ENCODE results near the gene CDK16. TPM values are rescaled to one million over a fixed set of nuclear protein-coding genes. Genes with fewer than 3 reads are reported as not detected.

Gene CDK16
- total RNA-seq, 1 donor from 2014 or later, result 181 TPM

DNA sequence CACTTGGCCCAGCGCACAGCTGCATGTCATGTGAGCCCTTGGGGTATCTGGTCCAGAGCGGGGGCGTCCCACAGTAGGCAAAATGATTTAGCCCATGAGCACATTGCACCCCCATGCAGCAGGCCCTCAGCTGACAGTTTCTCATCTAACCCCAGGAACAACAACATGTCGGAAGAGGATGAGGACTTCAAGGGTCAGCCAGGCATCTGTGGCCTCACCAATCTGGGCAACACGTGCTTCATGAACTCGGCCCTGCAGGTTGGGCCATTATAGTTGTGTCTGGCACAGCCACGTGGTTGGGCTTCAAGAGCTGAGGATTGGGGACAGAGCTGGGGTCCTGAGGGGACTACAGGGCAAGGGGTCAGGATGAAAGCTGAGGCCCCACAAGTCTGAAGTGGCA, 22.1 kb downstream of the CDK16 start:
- peaks cover 3% of the 10 kb centered on the region for H3K27me3 Mint-ChIP-seq (ENCODE audit: unreplicated experiment)
- no peak for DNase-seq
- H3K9me3 Mint-ChIP-seq (ENCODE audit: unreplicated experiment), result no peaks in the 10 kb centered on the region
- H3K4me3 Mint-ChIP-seq (ENCODE audit: unreplicated experiment), result no peak overlapping the region
- H3K4me1 Mint-ChIP-seq (ENCODE audit: low read depth, unreplicated experiment), result peaks cover 10% of the 10 kb centered on the region
- TF ChIP-seq CTCF (IDR thresholded peaks at IDR 0.05; ENCODE audit: partially characterized antibody, unreplicated experiment), result no peak
- no peak overlapping the region for H3K27ac Mint-ChIP-seq (ENCODE audit: unreplicated experiment)
- peaks cover 4% of the 10 kb centered on the region for H3K36me3 Mint-ChIP-seq (ENCODE audit: unreplicated experiment)

- H3K4me3 Mint-ChIP-seq (ENCODE audit: unreplicated experiment), result no peak overlapping the region
- no peak for DNase-seq
- H3K27ac Mint-ChIP-seq (ENCODE audit: unreplicated experiment), result no peak overlapping the region
- peaks cover 6% of the 10 kb centered on the region for H3K27me3 Mint-ChIP-seq (ENCODE audit: unreplicated experiment)
- TF ChIP-seq CTCF (IDR thresholded peaks at IDR 0.05; ENCODE audit: partially characterized antibody, unreplicated experiment), result no peak
- peaks cover 4% of the 10 kb centered on the region for H3K9me3 Mint-ChIP-seq (ENCODE audit: unreplicated experiment)
- peaks cover 16% of the 10 kb centered on the region for H3K4me1 Mint-ChIP-seq (ENCODE audit: low read depth, unreplicated experiment)
- peaks cover 4% of the 10 kb centered on the region for H3K36me3 Mint-ChIP-seq (ENCODE audit: unreplicated experiment)
These were observed 22.9 kb downstream of the CDK16 start for GRCh38 chrX:47241201-47242011.

DNA sequence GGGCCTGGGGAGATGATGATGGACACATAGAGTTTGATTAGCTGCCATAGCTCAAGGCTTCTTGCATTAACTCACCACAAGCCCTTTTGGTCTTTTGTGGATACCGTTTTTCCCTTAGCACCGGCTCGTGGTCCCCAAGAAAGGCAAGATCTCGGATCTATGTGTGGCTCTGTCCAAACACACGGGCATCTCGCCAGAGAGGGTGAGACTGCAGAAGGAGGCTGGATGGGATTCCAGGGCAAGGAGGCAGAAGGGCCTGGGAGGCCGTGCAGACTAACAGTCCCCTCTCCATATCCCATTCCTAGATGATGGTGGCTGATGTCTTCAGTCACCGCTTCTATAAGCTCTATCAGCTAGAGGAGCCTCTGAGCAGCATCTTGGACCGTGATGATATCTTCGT, 23.8 kb downstream of the CDK16 start:
- peaks cover 4% of the 10 kb centered on the region for H3K36me3 Mint-ChIP-seq (ENCODE audit: unreplicated experiment)
- peaks cover 17% of the 10 kb centered on the region for H3K4me1 Mint-ChIP-seq (ENCODE audit: low read depth, unreplicated experiment)
- peaks cover 6% of the 10 kb centered on the region for H3K27me3 Mint-ChIP-seq (ENCODE audit: unreplicated experiment)
- peaks cover 4% of the 10 kb centered on the region for H3K9me3 Mint-ChIP-seq (ENCODE audit: unreplicated experiment)
- H3K27ac Mint-ChIP-seq (ENCODE audit: unreplicated experiment), result no peak overlapping the region
- H3K4me3 Mint-ChIP-seq (ENCODE audit: unreplicated experiment), result no peak overlapping the region
- DNase-seq, result no peak
- TF ChIP-seq CTCF (IDR thresholded peaks at IDR 0.05; ENCODE audit: partially characterized antibody, unreplicated experiment), result no peak

- H3K9me3 Mint-ChIP-seq (ENCODE audit: unreplicated experiment), result peaks cover 6% of the 10 kb centered on the region
- peaks cover 17% of the 10 kb centered on the region for H3K4me1 Mint-ChIP-seq (ENCODE audit: low read depth, unreplicated experiment)
- no peak for TF ChIP-seq CTCF (IDR thresholded peaks at IDR 0.05; ENCODE audit: partially characterized antibody, unreplicated experiment)
- peaks cover 4% of the 10 kb centered on the region for H3K36me3 Mint-ChIP-seq (ENCODE audit: unreplicated experiment)
- no peak overlapping the region for H3K4me3 Mint-ChIP-seq (ENCODE audit: unreplicated experiment)
- no peak overlapping the region for H3K27ac Mint-ChIP-seq (ENCODE audit: unreplicated experiment)
- peaks cover 8% of the 10 kb centered on the region for H3K27me3 Mint-ChIP-seq (ENCODE audit: unreplicated experiment)
- DNase-seq, result no peak
These were observed 24.9 kb downstream of the CDK16 start for GRCh38 chrX:47243351-47243750.

GRCh38 chrX:47244676-47245075, 26.2 kb downstream of the CDK16 start:
- no peak overlapping the region for H3K4me3 Mint-ChIP-seq (ENCODE audit: unreplicated experiment)
- H3K4me1 Mint-ChIP-seq (ENCODE audit: low read depth, unreplicated experiment), result peaks cover 17% of the 10 kb centered on the region
- TF ChIP-seq CTCF (IDR thresholded peaks at IDR 0.05; ENCODE audit: partially characterized antibody, unreplicated experiment), result no peak
- H3K27me3 Mint-ChIP-seq (ENCODE audit: unreplicated experiment), result peaks cover 8% of the 10 kb centered on the region
- H3K36me3 Mint-ChIP-seq (ENCODE audit: unreplicated experiment), result peaks cover 4% of the 10 kb centered on the region
- DNase-seq, result no peak
- H3K9me3 Mint-ChIP-seq (ENCODE audit: unreplicated experiment), result peaks cover 6% of the 10 kb centered on the region
- peak overlapping the region; percentile 66 for H3K27ac Mint-ChIP-seq (ENCODE audit: unreplicated experiment)

Data from glutamatergic neuron (in vitro differentiated cells).